A673 (cell line): Measurements from ENCODE around the gene RP9. TPM values are rescaled to one million over a fixed set of nuclear protein-coding genes. Genes with fewer than 3 reads are reported as not detected.

Experiments used
- BruUV-seq: library from RNA; stranded (reverse); fragments of 400-500 nt; replicated peaks from 2 replicates; lab custom pipeline; 2021; lab: Mats Ljungman, UMichigan
- CTCF ChIA-PET: fragments of 300-600 bp; sonication (Branson Sonifier 250); formaldehyde crosslinking; loops from one replicate; lab custom pipeline; 2022; ENCODE audit warnings: antibody characterized with exemption; lab: Charles Lee
- POLR2A ChIA-PET: fragments of 300-600 bp; sonication (Branson Sonifier 250); formaldehyde crosslinking; loops from one replicate; lab custom pipeline; 2022; ENCODE audit warnings: antibody characterized with exemption; ENCODE audit not compliant: low non-redundant PET; lab: Charles Lee
- DNase-seq: peaks from one replicate; pipeline ENCODE4 v3.0.0-alpha.2; 2015; ENCODE audit warnings: low spot score
- H3K27ac ChIP-seq: fragments of 200-600 bp; sonication (generic); 2 replicates; pipeline ENCODE4 v1.5.1; 2016; ENCODE audit warnings: mixed run types, low read depth, mild to moderate bottlenecking, mixed read lengths, antibody characterized with exemption, low read length; ENCODE audit not compliant: poor library complexity, severe bottlenecking
- H3K27me3 ChIP-seq: fragments of 200-600 bp; sonication (generic); replicated peaks from 2 replicates; pipeline ENCODE4 v1.6.1; 2017; ENCODE audit warnings: mixed run types, low read depth, mild to moderate bottlenecking, mixed read lengths, antibody characterized with exemption, low read length; ENCODE audit not compliant: insufficient read depth, poor library complexity
- H3K36me3 ChIP-seq: fragments of 200-600 bp; sonication (generic); 2 replicates; pipeline ENCODE4 v1.6.1; 2016; ENCODE audit warnings: mixed run types, mild to moderate bottlenecking, mixed read lengths, antibody characterized with exemption, low read length; ENCODE audit not compliant: insufficient read depth, poor library complexity, severe bottlenecking
- H3K4me1 ChIP-seq: fragments of 200-600 bp; sonication (generic); 2 replicates; pipeline ENCODE4 v1.6.1; 2017; ENCODE audit warnings: mixed run types, mild to moderate bottlenecking, mixed read lengths, antibody characterized with exemption, low read length; ENCODE audit not compliant: insufficient read depth, poor library complexity, severe bottlenecking
- H3K4me3 ChIP-seq: fragments of 200-600 bp; sonication (generic); 2 replicates; pipeline ENCODE4 v1.5.1; 2016; ENCODE audit warnings: low read depth, mixed run types, mild to moderate bottlenecking, mixed read lengths, low read length; ENCODE audit not compliant: poor library complexity, severe bottlenecking
- H3K9me3 ChIP-seq: fragments of 200-600 bp; sonication (generic); 2 replicates; pipeline ENCODE4 v1.6.1; 2016; ENCODE audit warnings: mixed run types, low read depth, mild to moderate bottlenecking, mixed read lengths, antibody characterized with exemption, low read length; ENCODE audit not compliant: poor library complexity, severe bottlenecking
- CTCF ChIP-seq: fragments of 300-800, 200-600 bp; sonication (generic); conservative IDR thresholded peaks from 2 replicates; pipeline ENCODE4 v1.5.1; 2017; ENCODE audit warnings: low read depth, mild to moderate bottlenecking, antibody characterized with exemption, low read length, moderate library complexity, mixed read lengths
- EZH2 ChIP-seq: fragments of 200-600 bp; sonication (generic); IDR thresholded peaks from 2 replicates; pipeline ENCODE4 v1.6.1; 2017; ENCODE audit warnings: borderline replicate concordance, low read depth, mild to moderate bottlenecking, mixed read lengths, antibody characterized with exemption, low read length; ENCODE audit not compliant: poor library complexity, severe bottlenecking
- intact Hi-C: fragments of 100-400 bp; cut with micrococcal nuclease; formaldehyde crosslinking; loops from one replicate; pipeline ENCODE4 v1.10.0; 2022; ENCODE audit not compliant: unreplicated experiment
- total RNA-seq: library from RNA; stranded (reverse); gene quantifications from 2 replicates; pipeline ENCODE4 v1.2.3, GENCODE V29; 2021

RP9 gene
- total RNA-seq, 1 experiment from 2014 or later, result 29.5 TPM

GRCh38 chr7:33055158-33055557 is 54.0 kb downstream of the RP9 start:
- no peak for DNase-seq
- TF ChIP-seq CTCF, result no peak
- no peak for TF ChIP-seq EZH2
- intact Hi-C loops, result loop anchor here (10.0 kb wide), 1 partner anchor 250 kb away; no protein-coding TSS in a partner anchor
- H3K36me3 ChIP-seq, result no peaks in the 10 kb centered on the region
- H3K4me3 ChIP-seq, result no peak overlapping the region
- H3K4me1 ChIP-seq, result peaks cover 17% of the 10 kb centered on the region
- no TSS peak for BruUV-seq
- CTCF ChIA-PET, result no interaction called here
- H3K9me3 ChIP-seq, result no peaks in the 10 kb centered on the region
- POLR2A ChIA-PET, result interaction anchor here (0.6 kb wide), 1 partner anchor 327 kb away, joined by 3 read pairs; no protein-coding TSS in a partner anchor
- no peak overlapping the region for H3K27ac ChIP-seq
- no peaks in the 10 kb centered on the region for H3K27me3 ChIP-seq

GRCh38 chr7:33054261-33054964 is 54.8 kb downstream of the RP9 start:
- TF ChIP-seq EZH2, result no peak
- TF ChIP-seq CTCF, result no peak
- POLR2A ChIA-PET, result no interaction called here
- DNase-seq, result no peak
- Histone ChIP-seq H3K36me3 (no peaks in the 10 kb centered on the region), H3K4me3 (no peak overlapping the region), H3K9me3 (no peaks in the 10 kb centered on the region), H3K4me1 (peaks cover 20% of the 10 kb centered on the region), H3K27me3 (no peaks in the 10 kb centered on the region), H3K27ac (no peak overlapping the region)
- intact Hi-C loops, result loop anchor here (5.0 to 10.0 kb wide), 2 partner anchors 207 to 250 kb away; no protein-coding TSS in a partner anchor
- BruUV-seq, result no TSS peak
- CTCF ChIA-PET, result no interaction called here

GRCh38 chr7:33053721-33054120 is 55.5 kb downstream of the RP9 start:
- H3K9me3 ChIP-seq, result no peaks in the 10 kb centered on the region
- CTCF ChIA-PET, result no interaction called here
- no peak overlapping the region for H3K27ac ChIP-seq
- POLR2A ChIA-PET, result no interaction called here
- intact Hi-C loops, result loop anchor here (5.0 to 10.0 kb wide), 2 partner anchors 206 to 249 kb away; no protein-coding TSS in a partner anchor
- peaks cover 20% of the 10 kb centered on the region for H3K4me1 ChIP-seq
- H3K36me3 ChIP-seq, result no peaks in the 10 kb centered on the region
- DNase-seq, result no peak
- H3K27me3 ChIP-seq, result no peaks in the 10 kb centered on the region
- H3K4me3 ChIP-seq, result no peak overlapping the region
- BruUV-seq, result no TSS peak
- TF ChIP-seq CTCF (no peak), EZH2 (no peak)
